HG02885 (cell line): ENCODE measurements around the gene TK1.
A peak's percentile ranks its signal among the peaks of the same experiment; 100 is the strongest.
"Not testable (repeated sequence)": the region's sequence is repeated elsewhere in the genome, so short reads cannot be mapped to it uniquely, and the experiment has no call there.

Experiments
- ATAC-seq: cut with Tn5 transposase; IDR thresholded peaks from one replicate; pipeline ENCODE4 v1.9.1; 2021; ENCODE audit warnings: mild to moderate bottlenecking; ENCODE audit not compliant: unreplicated experiment, poor library complexity

The TK1 gene

GRCh38 chr17:78186692-78187595 lies at the start of gene TK1, which contains the start of gene AFMID:
Gene TK1 (minus strand): TSS chr17:78187052. CDS start chr17:78186994, 58 bp downstream.
Gene AFMID (plus strand): TSS chr17:78187362. CDS start chr17:78187371, 9 bp downstream.
- ATAC-seq: peak; percentile 91

GRCh38 chr17:78235885-78236284 lies 49.0 kb upstream of the TK1 start:
- no peak for ATAC-seq

- ATAC-seq: not testable (repeated sequence)
These were observed 48.2 kb upstream of the TK1 start for GRCh38 chr17:78235022-78235421.

GRCh38 chr17:78234261-78234865 lies 47.5 kb upstream of the TK1 start:
- no peak for ATAC-seq

GRCh38 chr17:78233678-78234077 lies 46.8 kb upstream of the TK1 start:
- ATAC-seq: no peak

GRCh38 chr17:78232859-78233173 lies 46.0 kb upstream of the TK1 start:
- no peak for ATAC-seq

GRCh38 chr17:78231991-78232858 lies 45.4 kb upstream of the TK1 start:
- no peak for ATAC-seq

GRCh38 chr17:78230996-78231935 lies 44.4 kb upstream of the TK1 start, which contains the start of gene TMEM235:
Gene TMEM235 (plus strand): TSS chr17:78231631. CDS start chr17:78232024, 393 bp downstream.
- no peak for ATAC-seq

GRCh38 chr17:78230252-78230962 lies 43.6 kb upstream of the TK1 start:
- ATAC-seq: no peak

- no peak for ATAC-seq
These were observed 41.3 kb upstream of the TK1 start for GRCh38 chr17:78228176-78228575.

- ATAC-seq: no peak
These were observed 40.6 kb upstream of the TK1 start for GRCh38 chr17:78227455-78227916.

GRCh38 chr17:78226759-78227454 lies 40.1 kb upstream of the TK1 start:
- no peak for ATAC-seq

- no peak for ATAC-seq
These were observed 39.4 kb upstream of the TK1 start for GRCh38 chr17:78226055-78226758.

GRCh38 chr17:78225088-78225865 lies 38.4 kb upstream of the TK1 start:
- no peak for ATAC-seq

GRCh38 chr17:78224231-78225087 lies 37.6 kb upstream of the TK1 start:
- ATAC-seq: no peak

- ATAC-seq: no peak
These were observed 36.9 kb upstream of the TK1 start for GRCh38 chr17:78223765-78224164.
